Liver (tissue), 9 donors: ENCODE data around the gene GRIK1. TPM values are rescaled to one million over a fixed set of nuclear protein-coding genes. Genes with fewer than 3 reads are reported as not detected.
A peak's percentile ranks its signal among the peaks of the same experiment; 100 is the strongest.

ENCODE experiments used
- DNase-seq: peaks from one replicate; pipeline ENCODE4 v3.0.0-alpha.2; 2017; ENCODE audit warnings: low spot score
- H3K27ac ChIP-seq, 2 donors: one replicate each; pipeline ENCODE4 v1.7.0; 2013; ENCODE audit warnings: inconsistent platforms in 2 of 2, low read length in 2 of 2, control low read depth in 1 of 2, low read depth in 1 of 2, mild to moderate bottlenecking in 1 of 2
- H3K27me3 ChIP-seq, 4 donors: one replicate each; pipeline versions ENCODE4 v1.6.1 to v1.7.0; 2013; ENCODE audit warnings: low read length in 3 of 4, inconsistent platforms in 1 of 4, mild to moderate bottlenecking in 1 of 4, moderate library complexity in 1 of 4; ENCODE audit not compliant: control insufficient read depth in 4 of 4, insufficient read depth in 4 of 4
- H3K36me3 ChIP-seq, 4 donors: one replicate each; pipeline versions ENCODE4 v1.6.1 to v1.7.0; 2013; ENCODE audit warnings: low read length in 3 of 4, mild to moderate bottlenecking in 3 of 4, low read depth in 1 of 4, moderate library complexity in 1 of 4; ENCODE audit not compliant: control insufficient read depth in 4 of 4, insufficient read depth in 3 of 4
- H3K4me1 ChIP-seq, 4 donors: one replicate each; pipeline versions ENCODE4 v1.6.1 to v1.7.0; 2013; ENCODE audit warnings: low read length in 3 of 4, mild to moderate bottlenecking in 3 of 4, moderate library complexity in 1 of 4; ENCODE audit not compliant: control insufficient read depth in 4 of 4, insufficient read depth in 4 of 4
- H3K4me3 ChIP-seq, 3 donors: one replicate each; pipeline versions ENCODE4 v1.6.1 to v1.7.0; 2013; ENCODE audit warnings: low read length in 3 of 3, control low read depth in 1 of 3, low read depth in 1 of 3, mild to moderate bottlenecking in 1 of 3
- H3K9ac ChIP-seq, 2 donors: one replicate each; pipeline ENCODE4 v1.7.0; 2013; ENCODE audit warnings: low read length in 2 of 2, mild to moderate bottlenecking in 2 of 2, moderate library complexity in 2 of 2, control low read depth in 1 of 2, low read depth in 1 of 2
- H3K9me3 ChIP-seq, 4 donors: one replicate each; pipeline versions ENCODE4 v1.6.1 to v1.7.0; 2013; ENCODE audit warnings: low read length in 3 of 4; ENCODE audit not compliant: control insufficient read depth in 4 of 4
- EGR1 ChIP-seq, 2 donors: IDR thresholded peaks; 2 replicates each; pipeline ENCODE4 v1.6.1; 2016 to 2018; ENCODE audit warnings: antibody characterized with exemption in 2 of 2, low read depth in 2 of 2
- NR2F2 ChIP-seq: IDR thresholded peaks from 2 replicates; pipeline ENCODE4 v1.6.1; 2016; ENCODE audit warnings: antibody characterized with exemption
- RAD21 ChIP-seq, 2 donors: IDR thresholded peaks; 2 replicates each; pipeline ENCODE4 v1.6.1; 2016; ENCODE audit warnings: antibody characterized with exemption in 2 of 2, mild to moderate bottlenecking in 2 of 2
- RXRA ChIP-seq, 2 donors: IDR thresholded peaks; 2 replicates each; pipeline ENCODE4 v1.6.1; 2017 to 2018; ENCODE audit warnings: antibody characterized with exemption in 2 of 2, mild to moderate bottlenecking in 1 of 2
- SP1 ChIP-seq: IDR thresholded peaks from 2 replicates; pipeline ENCODE4 v1.6.1; 2018; ENCODE audit warnings: antibody characterized with exemption, mild to moderate bottlenecking
- TAF1 ChIP-seq: conservative IDR thresholded peaks from 2 replicates; pipeline ENCODE4 v1.6.1; 2016; ENCODE audit warnings: antibody characterized with exemption, mild to moderate bottlenecking
- WGBS: extraction: QIAGEN DNeasy Blood & Tissue Kit; methylation state at CpG from one replicate; pipeline ENCODE4 v1.1.7; 2013; 5-methylcytosine and 5-hydroxymethylcytosine counted together
- polyA plus RNA-seq, 2 donors: library from polyadenylated mRNA; stranded (reverse) in 1 of 2; unstranded in 1 of 2; fragments of 200-250 nt in 1 of 2; fragments of >200 nt in 1 of 2; fragmentation: Nextera tagmentation in 1 of 2; extraction: Ambion mirVana in 1 of 2; gene quantifications; one replicate each; pipeline versions ENCODE4 v1.2.1 to v1.2.3, GENCODE V29; 2013 to 2015
- total RNA-seq, 2 donors: library from RNA; depleted of rRNA; stranded (reverse); fragments of >200 nt; gene quantifications; one replicate each; pipeline ENCODE4 v1.2.3, GENCODE V29; 2014
- TF ChIP-seq, protein P1 (sequence below): IDR thresholded peaks from 2 replicates; pipeline ENCODE4 v1.6.1; 2016; ENCODE audit warnings: antibody characterized with exemption
- TF ChIP-seq, protein P2 (sequence below): fragments of 150-350 bp; IDR thresholded peaks from 2 replicates; pipeline ENCODE4 v1.5.1; 2017; ENCODE audit warnings: improper control_type of control experiment, low read depth, low read length; ENCODE audit not compliant: missing input control
- TF ChIP-seq, protein P3 (sequence below): IDR thresholded peaks from 2 replicates; pipeline ENCODE4 v1.6.1; 2016; ENCODE audit warnings: antibody characterized with exemption
- TF ChIP-seq, protein P4 (sequence below): IDR thresholded peaks from 2 replicates; pipeline ENCODE4 v1.6.1; 2016; ENCODE audit warnings: antibody characterized with exemption, mild to moderate bottlenecking
- donor health status: healthy.
- donor health status: healthy.
- donor health status: healthy.
- donor health status: healthy.
- donor health status: healthy.

Gene GRIK1
- total and polyA plus RNA-seq, 4 donors = 0.02 to 0.14 (median 0.05) TPM; not detected in 1

DNA sequence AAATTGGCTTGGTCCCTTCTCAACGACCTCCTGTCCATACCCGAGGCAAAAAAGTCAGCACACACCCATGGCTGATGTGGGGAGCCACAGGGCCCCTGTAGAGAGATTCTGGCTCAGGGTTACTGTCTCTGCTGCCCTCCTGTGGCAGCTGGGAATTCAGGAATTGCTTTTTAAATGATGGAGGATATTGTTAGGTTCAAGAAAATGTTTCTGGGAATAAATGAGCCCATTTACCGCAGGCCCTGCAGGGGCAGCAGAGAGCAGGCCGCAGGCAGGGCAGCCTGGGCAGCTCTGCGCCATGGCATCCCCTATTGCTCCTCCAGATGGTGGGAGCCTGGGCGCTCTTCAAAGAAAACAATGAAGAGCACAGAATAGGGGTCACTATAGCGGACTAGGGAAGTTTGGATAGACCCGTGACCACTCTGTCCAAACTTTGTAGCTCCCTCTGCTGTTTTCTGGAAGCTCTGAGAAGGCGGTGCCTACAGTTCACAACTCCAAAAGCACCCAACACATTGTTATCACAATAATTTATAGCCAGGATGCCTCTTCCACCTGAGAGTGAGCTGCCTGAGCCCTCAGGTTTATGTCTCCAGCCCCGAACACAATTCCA is 440.0 kb downstream of the GRIK1 start:
- Histone ChIP-seq H3K27me3 (no peaks in the 10 kb centered on the region), H3K9me3 (peaks cover 0 to 3% (median 0%) of the 10 kb centered on the region in 4 donors), H3K4me1 (no peaks in the 10 kb centered on the region), H3K9ac (no peak overlapping the region), H3K4me3 (no peak overlapping the region), H3K36me3 (no peaks in the 10 kb centered on the region), H3K27ac (no peak overlapping the region)
- TF ChIP-seq NR2F2 (no peak), SP1 (no peak), RAD21 (IDR thresholded peaks at IDR 0.05) (peak; percentile 43 to 77), RXRA (IDR thresholded peaks at IDR 0.05) (no peak), TAF1 (no peak)
- TF ChIP-seq, protein P1, sequence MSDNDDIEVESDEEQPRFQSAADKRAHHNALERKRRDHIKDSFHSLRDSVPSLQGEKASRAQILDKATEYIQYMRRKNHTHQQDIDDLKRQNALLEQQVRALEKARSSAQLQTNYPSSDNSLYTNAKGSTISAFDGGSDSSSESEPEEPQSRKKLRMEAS = no peak
- TF ChIP-seq, protein P2, sequence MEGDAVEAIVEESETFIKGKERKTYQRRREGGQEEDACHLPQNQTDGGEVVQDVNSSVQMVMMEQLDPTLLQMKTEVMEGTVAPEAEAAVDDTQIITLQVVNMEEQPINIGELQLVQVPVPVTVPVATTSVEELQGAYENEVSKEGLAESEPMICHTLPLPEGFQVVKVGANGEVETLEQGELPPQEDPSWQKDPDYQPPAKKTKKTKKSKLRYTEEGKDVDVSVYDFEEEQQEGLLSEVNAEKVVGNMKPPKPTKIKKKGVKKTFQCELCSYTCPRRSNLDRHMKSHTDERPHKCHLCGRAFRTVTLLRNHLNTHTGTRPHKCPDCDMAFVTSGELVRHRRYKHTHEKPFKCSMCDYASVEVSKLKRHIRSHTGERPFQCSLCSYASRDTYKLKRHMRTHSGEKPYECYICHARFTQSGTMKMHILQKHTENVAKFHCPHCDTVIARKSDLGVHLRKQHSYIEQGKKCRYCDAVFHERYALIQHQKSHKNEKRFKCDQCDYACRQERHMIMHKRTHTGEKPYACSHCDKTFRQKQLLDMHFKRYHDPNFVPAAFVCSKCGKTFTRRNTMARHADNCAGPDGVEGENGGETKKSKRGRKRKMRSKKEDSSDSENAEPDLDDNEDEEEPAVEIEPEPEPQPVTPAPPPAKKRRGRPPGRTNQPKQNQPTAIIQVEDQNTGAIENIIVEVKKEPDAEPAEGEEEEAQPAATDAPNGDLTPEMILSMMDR = peak; percentile 42
- 91% methylated on average over 10 of the region's 10 CpGs for WGBS
- no peak for DNase-seq

DNA sequence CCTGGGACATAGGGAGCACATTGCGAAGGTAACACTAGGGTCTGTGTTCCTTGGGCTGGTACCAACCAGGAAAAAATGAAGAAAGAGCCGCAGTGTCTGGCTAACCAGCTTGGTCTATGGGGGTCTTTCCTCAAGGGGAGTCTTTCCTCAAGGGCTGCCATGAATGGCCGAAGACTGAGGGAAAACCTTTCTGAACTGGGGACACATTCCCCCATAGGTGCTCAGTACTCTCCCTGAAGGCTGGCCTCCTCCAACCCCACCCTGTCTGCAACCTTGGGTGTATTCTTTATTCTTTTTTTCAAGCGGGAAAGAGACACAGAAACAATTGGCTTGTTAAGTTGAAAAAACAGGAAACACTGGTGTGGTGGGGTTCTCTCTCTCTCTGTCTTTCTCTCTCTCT is 440.6 kb downstream of the GRIK1 start:
- Histone ChIP-seq H3K27me3 (no peaks in the 10 kb centered on the region), H3K36me3 (no peaks in the 10 kb centered on the region), H3K9me3 (peaks cover 0 to 3% (median 0%) of the 10 kb centered on the region in 4 donors), H3K27ac (no peak overlapping the region), H3K4me1 (no peaks in the 10 kb centered on the region), H3K9ac (no peak overlapping the region), H3K4me3 (no peak overlapping the region)
- TF ChIP-seq, protein P3, sequence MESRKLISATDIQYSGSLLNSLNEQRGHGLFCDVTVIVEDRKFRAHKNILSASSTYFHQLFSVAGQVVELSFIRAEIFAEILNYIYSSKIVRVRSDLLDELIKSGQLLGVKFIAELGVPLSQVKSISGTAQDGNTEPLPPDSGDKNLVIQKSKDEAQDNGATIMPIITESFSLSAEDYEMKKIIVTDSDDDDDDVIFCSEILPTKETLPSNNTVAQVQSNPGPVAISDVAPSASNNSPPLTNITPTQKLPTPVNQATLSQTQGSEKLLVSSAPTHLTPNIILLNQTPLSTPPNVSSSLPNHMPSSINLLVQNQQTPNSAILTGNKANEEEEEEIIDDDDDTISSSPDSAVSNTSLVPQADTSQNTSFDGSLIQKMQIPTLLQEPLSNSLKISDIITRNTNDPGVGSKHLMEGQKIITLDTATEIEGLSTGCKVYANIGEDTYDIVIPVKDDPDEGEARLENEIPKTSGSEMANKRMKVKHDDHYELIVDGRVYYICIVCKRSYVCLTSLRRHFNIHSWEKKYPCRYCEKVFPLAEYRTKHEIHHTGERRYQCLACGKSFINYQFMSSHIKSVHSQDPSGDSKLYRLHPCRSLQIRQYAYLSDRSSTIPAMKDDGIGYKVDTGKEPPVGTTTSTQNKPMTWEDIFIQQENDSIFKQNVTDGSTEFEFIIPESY = no peak
- no peak for TF ChIP-seq EGR1 (IDR thresholded peaks at IDR 0.05; ENCODE audit: low read depth in 2 of 2)
- no peak for TF ChIP-seq RAD21 (IDR thresholded peaks at IDR 0.05)
- TF ChIP-seq, protein P1 = no peak
- TF ChIP-seq, protein P4, sequence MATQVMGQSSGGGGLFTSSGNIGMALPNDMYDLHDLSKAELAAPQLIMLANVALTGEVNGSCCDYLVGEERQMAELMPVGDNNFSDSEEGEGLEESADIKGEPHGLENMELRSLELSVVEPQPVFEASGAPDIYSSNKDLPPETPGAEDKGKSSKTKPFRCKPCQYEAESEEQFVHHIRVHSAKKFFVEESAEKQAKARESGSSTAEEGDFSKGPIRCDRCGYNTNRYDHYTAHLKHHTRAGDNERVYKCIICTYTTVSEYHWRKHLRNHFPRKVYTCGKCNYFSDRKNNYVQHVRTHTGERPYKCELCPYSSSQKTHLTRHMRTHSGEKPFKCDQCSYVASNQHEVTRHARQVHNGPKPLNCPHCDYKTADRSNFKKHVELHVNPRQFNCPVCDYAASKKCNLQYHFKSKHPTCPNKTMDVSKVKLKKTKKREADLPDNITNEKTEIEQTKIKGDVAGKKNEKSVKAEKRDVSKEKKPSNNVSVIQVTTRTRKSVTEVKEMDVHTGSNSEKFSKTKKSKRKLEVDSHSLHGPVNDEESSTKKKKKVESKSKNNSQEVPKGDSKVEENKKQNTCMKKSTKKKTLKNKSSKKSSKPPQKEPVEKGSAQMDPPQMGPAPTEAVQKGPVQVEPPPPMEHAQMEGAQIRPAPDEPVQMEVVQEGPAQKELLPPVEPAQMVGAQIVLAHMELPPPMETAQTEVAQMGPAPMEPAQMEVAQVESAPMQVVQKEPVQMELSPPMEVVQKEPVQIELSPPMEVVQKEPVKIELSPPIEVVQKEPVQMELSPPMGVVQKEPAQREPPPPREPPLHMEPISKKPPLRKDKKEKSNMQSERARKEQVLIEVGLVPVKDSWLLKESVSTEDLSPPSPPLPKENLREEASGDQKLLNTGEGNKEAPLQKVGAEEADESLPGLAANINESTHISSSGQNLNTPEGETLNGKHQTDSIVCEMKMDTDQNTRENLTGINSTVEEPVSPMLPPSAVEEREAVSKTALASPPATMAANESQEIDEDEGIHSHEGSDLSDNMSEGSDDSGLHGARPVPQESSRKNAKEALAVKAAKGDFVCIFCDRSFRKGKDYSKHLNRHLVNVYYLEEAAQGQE = no peak
- DNase-seq = no peak
- WGBS = 96% methylated on average over 4 of the region's 4 CpGs
